Stimulated activated naive CD8-positive, alpha-beta T cell treated with anti-CD3 and anti-CD28 coated beads, Interleukin-15, Interleukin-2, amounts not matched to agents 100 ng/mL and 50 ng/mL, for 24 hours (primary cell): Measurements from ENCODE around the gene LOXHD1.

Experiments used
- H3K27ac Mint-ChIP-seq: one replicate; pipeline ENCODE4 v1.8.0; 2021; ENCODE audit warnings: mild to moderate bottlenecking, mixed read lengths
- H3K27me3 Mint-ChIP-seq: one replicate; pipeline ENCODE4 v1.8.0; 2021; ENCODE audit warnings: mixed read lengths
- H3K36me3 Mint-ChIP-seq: one replicate; pipeline ENCODE4 v1.8.0; 2021; ENCODE audit warnings: low read depth, mixed read lengths
- H3K4me1 Mint-ChIP-seq: one replicate; pipeline ENCODE4 v1.8.0; 2021; ENCODE audit warnings: low read depth, mixed read lengths
- H3K4me3 Mint-ChIP-seq: one replicate; pipeline ENCODE4 v1.8.0; 2021; ENCODE audit warnings: mild to moderate bottlenecking, mixed read lengths
- H3K9me3 Mint-ChIP-seq: one replicate; pipeline ENCODE4 v1.8.0; 2021; ENCODE audit warnings: mixed read lengths

Gene LOXHD1

GRCh38 chr18:46680784-46681695 lies 24.0 kb upstream of the LOXHD1 start:
- H3K27ac Mint-ChIP-seq, result no peak overlapping the region
- no peaks in the 10 kb centered on the region for H3K27me3 Mint-ChIP-seq
- no peaks in the 10 kb centered on the region for H3K9me3 Mint-ChIP-seq
- no peaks in the 10 kb centered on the region for H3K4me1 Mint-ChIP-seq
- no peaks in the 10 kb centered on the region for H3K36me3 Mint-ChIP-seq
- no peak overlapping the region for H3K4me3 Mint-ChIP-seq

GRCh38 chr18:46679846-46680598 lies 23.0 kb upstream of the LOXHD1 start:
- Mint-ChIP-seq H3K27ac (no peak overlapping the region), H3K4me3 (no peak overlapping the region), H3K36me3 (no peaks in the 10 kb centered on the region), H3K4me1 (no peaks in the 10 kb centered on the region), H3K27me3 (peaks cover 4% of the 10 kb centered on the region), H3K9me3 (no peaks in the 10 kb centered on the region)

DNA sequence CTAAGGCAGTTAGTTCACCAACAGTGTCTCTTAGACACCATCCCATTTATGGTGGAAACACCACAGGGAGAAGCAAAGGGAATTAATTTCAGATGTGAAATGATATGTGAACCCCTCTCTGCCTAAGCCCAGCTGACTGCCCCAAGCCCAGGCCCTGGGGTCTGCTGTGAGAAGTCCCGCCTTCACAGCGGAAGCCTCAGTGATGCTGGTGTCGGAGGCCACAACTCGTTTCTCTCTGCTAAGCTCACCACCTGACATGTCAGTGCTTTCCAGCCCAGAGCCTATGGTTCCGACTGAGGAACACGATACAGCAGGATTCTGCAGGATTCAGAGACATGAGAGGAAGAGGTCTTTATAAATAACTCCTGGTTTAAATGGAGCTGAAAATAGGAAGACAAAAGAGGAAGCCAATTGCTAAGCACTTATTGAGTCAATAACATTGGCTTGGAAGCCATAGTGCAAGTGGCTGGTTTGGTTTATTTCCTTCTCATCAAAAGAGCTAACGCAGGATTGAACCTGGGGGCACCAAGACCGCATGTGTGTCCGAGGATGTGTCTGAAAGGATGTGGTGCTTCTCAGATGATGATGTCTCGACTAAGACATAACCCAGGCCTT lies 21.9 kb upstream of the LOXHD1 start:
- H3K9me3 Mint-ChIP-seq, result no peaks in the 10 kb centered on the region

GRCh38 chr18:46678041-46678440 lies 21.0 kb upstream of the LOXHD1 start:
- no peaks in the 10 kb centered on the region for H3K36me3 Mint-ChIP-seq
- no peak overlapping the region for H3K4me3 Mint-ChIP-seq
- H3K4me1 Mint-ChIP-seq, result no peaks in the 10 kb centered on the region
- H3K27me3 Mint-ChIP-seq, result peaks cover 4% of the 10 kb centered on the region
- no peaks in the 10 kb centered on the region for H3K9me3 Mint-ChIP-seq
- no peak overlapping the region for H3K27ac Mint-ChIP-seq

More for the DNA sequence above, 21.9 kb upstream of the LOXHD1 start:
- no peaks in the 10 kb centered on the region for H3K4me1 Mint-ChIP-seq
- no peak overlapping the region for H3K4me3 Mint-ChIP-seq
- peaks cover 4% of the 10 kb centered on the region for H3K27me3 Mint-ChIP-seq
- no peak overlapping the region for H3K27ac Mint-ChIP-seq
- no peaks in the 10 kb centered on the region for H3K36me3 Mint-ChIP-seq

GRCh38 chr18:46677611-46678010 lies 20.6 kb upstream of the LOXHD1 start:
- Mint-ChIP-seq H3K27ac (no peak overlapping the region), H3K27me3 (peaks cover 4% of the 10 kb centered on the region), H3K36me3 (no peaks in the 10 kb centered on the region)

GRCh38 chr18:46676182-46676835 lies 19.3 kb upstream of the LOXHD1 start:
- H3K27ac Mint-ChIP-seq, result no peak overlapping the region

More at GRCh38 chr18:46677611-46678010, 20.6 kb upstream of the LOXHD1 start:
- H3K4me1 Mint-ChIP-seq, result peaks cover 4% of the 10 kb centered on the region
- no peak overlapping the region for H3K4me3 Mint-ChIP-seq
- H3K9me3 Mint-ChIP-seq, result no peaks in the 10 kb centered on the region

DNA sequence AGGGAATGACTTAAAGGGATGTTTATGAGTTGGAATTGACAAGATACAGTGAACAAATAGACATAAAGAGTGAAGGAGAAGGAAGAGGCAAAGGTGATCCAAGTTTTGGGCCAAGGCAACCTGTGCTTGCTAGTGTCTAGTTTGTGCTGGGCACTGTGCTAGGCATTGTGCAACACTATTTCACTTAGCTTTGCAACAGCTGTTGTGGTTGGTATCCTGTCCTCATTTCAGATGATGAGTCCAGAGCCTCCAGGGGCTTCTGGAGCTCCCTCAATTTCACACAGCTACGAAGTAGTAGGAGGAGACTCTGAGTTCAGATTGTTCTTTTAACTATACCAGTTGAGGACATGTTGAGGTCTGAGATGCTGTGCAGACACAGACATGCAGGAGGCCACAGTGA lies 18.1 kb upstream of the LOXHD1 start:
- Mint-ChIP-seq H3K4me1 (peaks cover 10% of the 10 kb centered on the region), H3K9me3 (no peaks in the 10 kb centered on the region), H3K27ac (no peak overlapping the region), H3K36me3 (no peaks in the 10 kb centered on the region), H3K27me3 (peaks cover 4% of the 10 kb centered on the region), H3K4me3 (no peak overlapping the region)

More at GRCh38 chr18:46676182-46676835, 19.3 kb upstream of the LOXHD1 start:
- no peak overlapping the region for H3K4me3 Mint-ChIP-seq
- H3K36me3 Mint-ChIP-seq, result no peaks in the 10 kb centered on the region
- no peaks in the 10 kb centered on the region for H3K9me3 Mint-ChIP-seq
- peaks cover 10% of the 10 kb centered on the region for H3K4me1 Mint-ChIP-seq
- peaks cover 4% of the 10 kb centered on the region for H3K27me3 Mint-ChIP-seq

- peaks cover 4% of the 10 kb centered on the region for H3K27me3 Mint-ChIP-seq
Measured at GRCh38 chr18:46672062-46672970, 15.3 kb upstream of the LOXHD1 start.

GRCh38 chr18:46668694-46669093 lies 11.7 kb upstream of the LOXHD1 start:
- Mint-ChIP-seq H3K4me1 (peaks cover 10% of the 10 kb centered on the region), H3K27me3 (no peaks in the 10 kb centered on the region), H3K36me3 (no peaks in the 10 kb centered on the region), H3K27ac (no peak overlapping the region), H3K9me3 (no peaks in the 10 kb centered on the region), H3K4me3 (no peak overlapping the region)

More at GRCh38 chr18:46672062-46672970, 15.3 kb upstream of the LOXHD1 start:
- Mint-ChIP-seq H3K27ac (no peak overlapping the region), H3K9me3 (no peaks in the 10 kb centered on the region), H3K36me3 (no peaks in the 10 kb centered on the region), H3K4me3 (no peak overlapping the region), H3K4me1 (peaks cover 10% of the 10 kb centered on the region)

DNA sequence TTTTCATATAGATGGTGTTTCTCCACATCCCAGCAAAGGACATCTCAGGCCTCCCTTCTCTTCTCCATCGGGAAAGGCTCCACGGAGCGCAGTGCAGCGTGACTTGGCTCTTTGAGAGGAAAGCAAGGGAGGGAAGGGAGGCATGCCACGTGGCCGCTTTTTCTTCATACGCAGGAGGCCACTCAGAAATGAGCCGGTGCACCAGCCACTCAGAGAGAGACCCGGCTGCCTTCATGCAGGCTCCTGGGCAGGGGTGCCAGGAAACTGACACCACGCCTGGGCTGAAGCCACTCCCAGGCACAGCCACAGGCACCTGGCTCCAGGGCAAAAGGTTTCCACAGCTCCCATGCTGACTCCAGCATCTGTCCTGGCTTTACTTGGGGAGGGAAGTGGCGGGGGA lies 11.1 kb upstream of the LOXHD1 start:
- no peaks in the 10 kb centered on the region for H3K9me3 Mint-ChIP-seq
- peaks cover 10% of the 10 kb centered on the region for H3K4me1 Mint-ChIP-seq
- no peaks in the 10 kb centered on the region for H3K36me3 Mint-ChIP-seq
- no peak overlapping the region for H3K27ac Mint-ChIP-seq
- no peak overlapping the region for H3K4me3 Mint-ChIP-seq
- H3K27me3 Mint-ChIP-seq, result no peaks in the 10 kb centered on the region

DNA sequence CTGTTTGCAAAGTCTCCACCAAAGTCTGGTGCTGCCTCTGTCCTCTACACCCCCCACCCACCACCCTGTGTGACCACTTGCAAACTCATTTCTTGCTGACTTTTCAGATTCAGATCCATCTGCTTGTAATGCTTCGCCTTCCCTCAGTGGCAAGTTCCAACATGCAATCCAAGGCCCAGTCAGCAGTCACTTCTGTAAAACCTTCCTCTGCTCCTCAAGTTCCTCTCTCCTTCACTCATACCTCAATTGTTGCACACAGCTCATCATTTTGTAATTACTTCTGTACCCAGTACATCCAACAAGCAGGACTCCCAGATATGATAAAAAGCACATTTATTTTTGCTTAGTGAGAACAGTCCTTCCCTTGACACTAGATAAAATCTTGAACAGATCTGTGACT lies 6.5 kb upstream of the LOXHD1 start:
- Mint-ChIP-seq H3K27me3 (no peaks in the 10 kb centered on the region), H3K4me3 (no peak overlapping the region)

GRCh38 chr18:46660957-46661749 lies 4.1 kb upstream of the LOXHD1 start:
- Mint-ChIP-seq H3K27me3 (no peaks in the 10 kb centered on the region), H3K4me1 (no peaks in the 10 kb centered on the region), H3K4me3 (no peak overlapping the region), H3K27ac (no peak overlapping the region), H3K36me3 (no peaks in the 10 kb centered on the region), H3K9me3 (no peaks in the 10 kb centered on the region)

More for the DNA sequence above, 6.5 kb upstream of the LOXHD1 start:
- Mint-ChIP-seq H3K27ac (no peak overlapping the region), H3K36me3 (no peaks in the 10 kb centered on the region), H3K4me1 (no peaks in the 10 kb centered on the region), H3K9me3 (no peaks in the 10 kb centered on the region)

- Mint-ChIP-seq H3K9me3 (no peaks in the 10 kb centered on the region), H3K4me3 (no peak overlapping the region), H3K4me1 (no peaks in the 10 kb centered on the region), H3K36me3 (no peaks in the 10 kb centered on the region), H3K27me3 (no peaks in the 10 kb centered on the region), H3K27ac (no peak overlapping the region)
Measured at GRCh38 chr18:46659484-46659883, 2.5 kb upstream of the LOXHD1 start.
